Right lobe of liver (tissue), 4 donors: ENCODE results near the gene FADS2.

Source experiments
- CTCF ChIP-seq, 4 donors: fragments of 200-600 bp in 3 of 4; fragments of 450-650 bp in 1 of 4; IDR thresholded peaks; one replicate each; pipeline versions ENCODE4 v1.5.1 to v1.8.0; 2016 to 2022; ENCODE audit warnings: antibody characterized with exemption in 4 of 4, mild to moderate bottlenecking in 2 of 4
- POLR2A ChIP-seq: fragments of 450-650 bp; IDR thresholded peaks from one replicate; pipeline ENCODE4 v1.6.1; 2017; ENCODE audit warnings: antibody characterized with exemption, mild to moderate bottlenecking
- donor health status: DM: no; HTN: no; CAD: no.
- donor health status: DM: no; HTN: no; CAD: no.
- donor health status: DM: no; HTN: yes; CAD: no.

- TF ChIP-seq CTCF (IDR thresholded peaks at IDR 0.05) (no peak), POLR2A (no peak)
Measured at GRCh38 chr11:61833926-61834277, 5.8 kb downstream of the FADS2 start.
